Muscle of back (tissue), 11 donors: ENCODE data around the gene FAM193A. TPM values are rescaled to one million over a fixed set of nuclear protein-coding genes. Genes with fewer than 3 reads are reported as not detected.
"Not testable (repeated sequence)": the region's sequence is repeated elsewhere in the genome, so short reads cannot be mapped to it uniquely, and the experiment has no call there.

Experiments
- DNase-seq, 3 donors: peaks; one replicate each; pipeline versions ENCODE4 v3.0.0 to v3.0.0-alpha.2; 2013
- polyA plus RNA-seq, 10 donors: library from polyadenylated mRNA; unstranded; fragments of 120-200 nt; gene quantifications; one replicate each; pipeline ENCODE4 v1.2.1, GENCODE V29; 2013; ENCODE audit not compliant: insufficient read length in 10 of 10

FAM193A gene
- polyA plus RNA-seq, 10 donors: 15.7 to 21.4 (median 17.4) TPM

GRCh38 chr4:2768921-2769336 lies 232.5 kb downstream of the FAM193A start:
- DNase-seq: peak in 1 of 3 donors; percentile 31

- DNase-seq: no peak
Observed at GRCh38 chr4:2771264-2771663, 234.8 kb downstream of the FAM193A start.

GRCh38 chr4:2780643-2781042 lies 244.2 kb downstream of the FAM193A start:
- not testable (repeated sequence) for DNase-seq

- no peak for DNase-seq
Observed at GRCh38 chr4:2781911-2782310, 245.5 kb downstream of the FAM193A start.

Other genes starting within 250 kb of the FAM193A start
- gene ZFYVE28, start 118.0 kb upstream of the FAM193A start, polyA plus RNA-seq: 1 to 10 TPM in 9 of 10 donors, under 1 TPM in 1; 0.67 to 3.4 (median 1.7) TPM
- under 1 TPM in 2 of 10 donors, not detected in 8; 0.17 to 0.20 TPM for gene CFAP99, start 117.7 kb upstream of the FAM193A start, polyA plus RNA-seq
- gene RNF4, start 67.5 kb upstream of the FAM193A start, polyA plus RNA-seq: 10 to 100 TPM; 36.8 to 55.9 (median 40.5) TPM
- 10 to 100 TPM; 10.9 to 20.7 (median 14.0) TPM for gene TNIP2, start 219.7 kb downstream of the FAM193A start, polyA plus RNA-seq